Measurements from ENCODE around the gene AMT.

AMT gene

DNA sequence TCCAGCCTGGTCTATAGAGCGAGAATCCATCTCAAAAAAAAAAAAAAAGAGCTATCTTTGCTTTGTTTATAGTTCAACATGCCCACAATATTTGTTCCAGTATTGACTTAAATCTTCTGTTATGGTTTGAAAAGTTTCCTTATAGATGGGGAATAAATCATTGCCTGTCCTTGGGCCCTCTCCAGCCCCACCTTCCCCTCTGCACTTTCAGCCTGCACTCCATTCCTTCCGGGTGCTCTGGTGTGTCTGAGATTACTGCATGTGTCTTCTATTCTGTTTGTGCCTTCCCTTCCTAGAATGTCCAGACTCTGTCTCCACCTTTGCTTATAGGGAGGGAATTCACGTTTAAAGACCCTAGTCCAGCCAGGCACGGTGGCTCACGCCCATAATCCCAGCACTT, 38.9 kb downstream of the AMT start:
- no peaks in the 10 kb centered on the region for H3K27me3 Mint-ChIP-seq
- H3K36me3 Mint-ChIP-seq = peaks cover 12% of the 10 kb centered on the region
- peak overlapping the region; percentile 46 for H3K27ac Mint-ChIP-seq
- H3K9me3 Mint-ChIP-seq = no peaks in the 10 kb centered on the region
- H3K4me3 Mint-ChIP-seq = no peak overlapping the region
- H3K4me1 Mint-ChIP-seq = peaks cover 74% of the 10 kb centered on the region

DNA sequence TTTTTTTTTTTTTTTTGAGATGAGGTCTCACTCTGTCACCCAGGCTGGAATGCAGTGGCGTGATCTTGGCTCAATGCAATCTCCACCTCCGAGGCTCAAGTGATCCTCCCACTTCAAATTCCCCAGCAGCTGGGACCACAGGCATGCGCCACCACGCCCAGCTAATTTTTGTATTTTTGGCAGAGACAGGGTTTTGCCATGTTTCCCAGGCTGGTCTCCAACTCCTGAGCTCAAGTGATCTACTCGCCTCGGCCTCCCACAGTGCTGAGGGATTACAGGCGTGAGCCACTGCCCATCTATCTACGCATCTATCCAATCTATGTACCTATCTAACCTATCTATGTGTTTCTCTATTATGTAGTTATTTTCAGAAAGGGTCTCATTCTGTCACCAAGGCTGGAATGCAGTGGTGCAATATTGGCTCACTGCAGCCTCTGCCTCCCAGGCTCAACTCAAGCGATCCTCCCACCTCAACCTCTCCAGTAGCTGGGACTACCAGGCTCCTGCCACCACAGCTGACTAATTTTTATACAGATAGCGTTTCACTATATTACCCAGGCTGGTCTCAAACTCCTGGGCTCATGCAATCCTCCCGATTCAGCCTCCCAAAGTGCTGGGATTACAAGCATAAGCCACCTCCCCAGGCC, 43.9 kb downstream of the AMT start:
- H3K27ac Mint-ChIP-seq = peak overlapping the region; percentile 79
- H3K4me1 Mint-ChIP-seq = peaks cover 61% of the 10 kb centered on the region
- peaks cover 11% of the 10 kb centered on the region for H3K36me3 Mint-ChIP-seq
- no peak overlapping the region for H3K4me3 Mint-ChIP-seq
- H3K9me3 Mint-ChIP-seq = no peaks in the 10 kb centered on the region
- no peaks in the 10 kb centered on the region for H3K27me3 Mint-ChIP-seq

DNA sequence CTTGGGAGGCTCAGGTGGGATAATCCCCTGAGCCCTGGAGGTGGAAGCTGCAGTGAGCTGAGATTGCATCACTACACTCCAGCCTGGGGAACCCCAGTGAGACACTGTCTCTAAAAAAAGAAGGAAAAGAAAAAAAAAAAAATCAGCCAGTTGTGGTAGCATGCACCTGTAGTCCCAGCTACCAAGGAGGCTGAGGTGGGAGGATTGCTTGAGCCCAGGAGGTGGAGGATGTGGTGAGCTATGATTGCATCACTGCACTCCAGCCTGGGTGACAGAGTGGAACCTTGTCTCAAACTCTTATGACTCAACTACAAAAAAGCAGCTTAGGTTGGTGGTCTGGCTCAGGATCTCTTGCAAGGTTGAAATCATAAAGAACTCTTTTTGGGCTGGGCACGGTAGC, 44.8 kb downstream of the AMT start:
- Mint-ChIP-seq H3K27ac (peak overlapping the region; percentile 82), H3K4me1 (peaks cover 54% of the 10 kb centered on the region), H3K4me3 (peak overlapping the region; percentile 62), H3K9me3 (no peaks in the 10 kb centered on the region), H3K36me3 (peaks cover 11% of the 10 kb centered on the region), H3K27me3 (no peaks in the 10 kb centered on the region)

DNA sequence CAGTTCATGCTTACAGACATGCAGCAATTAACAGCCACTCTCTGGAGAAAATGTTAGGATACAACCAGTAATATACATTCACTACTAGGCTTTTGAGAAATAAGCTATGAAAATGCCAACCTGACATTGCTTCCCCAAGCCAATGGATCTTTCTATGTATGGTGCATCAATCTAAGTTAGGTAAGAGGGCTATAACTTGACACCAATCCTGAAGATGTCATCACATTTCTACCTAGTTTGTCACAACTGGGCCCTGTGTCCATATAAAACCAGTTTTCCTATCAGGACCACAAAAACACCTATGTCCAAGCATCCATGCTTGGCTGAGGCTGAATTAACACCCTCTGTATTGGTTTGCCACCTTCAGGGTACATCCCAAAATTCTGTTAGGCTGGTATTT, 50.3 kb downstream of the AMT start:
- Mint-ChIP-seq H3K9me3 (no peaks in the 10 kb centered on the region), H3K4me3 (no peak overlapping the region), H3K27me3 (no peaks in the 10 kb centered on the region), H3K36me3 (peaks cover under 1% of the 10 kb centered on the region), H3K27ac (no peak overlapping the region), H3K4me1 (peaks cover 27% of the 10 kb centered on the region)

DNA sequence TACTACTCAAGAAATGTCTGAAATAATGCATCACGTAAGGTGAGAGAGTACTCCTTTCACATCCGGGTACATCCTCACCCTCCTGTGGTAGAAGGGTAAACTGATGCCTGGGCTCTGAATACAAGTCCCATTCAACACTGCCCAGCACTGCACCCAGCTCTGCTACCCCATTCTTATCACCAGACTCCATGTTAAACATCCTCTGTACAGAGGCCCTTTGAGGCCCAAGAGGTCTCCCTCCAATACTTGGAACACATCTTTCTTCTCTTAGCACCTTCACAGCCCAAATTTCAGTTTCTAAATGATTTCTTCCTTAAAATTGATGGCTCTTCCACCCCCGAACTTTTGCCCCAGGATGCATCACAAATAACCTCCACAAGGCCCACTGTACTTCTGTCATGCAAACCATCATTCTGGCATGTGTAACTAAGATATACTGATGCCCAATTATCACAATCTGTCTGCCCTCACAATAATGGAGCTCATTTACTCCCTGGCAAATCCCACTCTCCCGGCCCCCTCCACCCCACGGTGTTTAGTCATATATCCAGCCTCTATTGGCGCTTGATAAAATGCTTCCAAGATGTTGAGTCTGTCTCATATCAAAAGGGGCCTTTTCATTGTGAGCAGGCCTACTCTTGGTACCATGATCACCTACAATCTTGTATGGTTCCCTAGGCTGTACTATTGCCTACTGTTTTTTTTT, 51.5 kb downstream of the AMT start:
- Mint-ChIP-seq H3K4me3 (no peak overlapping the region), H3K9me3 (no peaks in the 10 kb centered on the region), H3K4me1 (peaks cover 21% of the 10 kb centered on the region), H3K36me3 (no peaks in the 10 kb centered on the region), H3K27ac (peak overlapping the region; percentile 14), H3K27me3 (no peaks in the 10 kb centered on the region)
